Naive thymus-derived CD4-positive, alpha-beta T cell (primary cell): Measurements from ENCODE around the gene PCNP. TPM values are rescaled to one million over a fixed set of nuclear protein-coding genes. Genes with fewer than 3 reads are reported as not detected.
"Not testable (repeated sequence)": the region's sequence is repeated elsewhere in the genome, so short reads cannot be mapped to it uniquely, and the experiment has no call there.

Experiments used
- ATAC-seq: fragments of 150-1000 bp; cut with Tn5 transposase; 2 replicates; pipeline ENCODE4 v1.10.0; 2021; ENCODE audit warnings: mild to moderate bottlenecking, moderate library complexity
- CTCF ChIA-PET: fragments of 350-600 bp; sonication (Branson Sonifier 250); formaldehyde crosslinking; loops from one replicate; lab custom pipeline; 2021; ENCODE audit warnings: antibody characterized with exemption; lab: Charles Lee
- POLR2A ChIA-PET: fragments of 350-600 bp; sonication (Branson Sonifier 250); formaldehyde crosslinking; loops from one replicate; lab custom pipeline; 2021; ENCODE audit warnings: antibody characterized with exemption, inconsistent platforms; lab: Charles Lee
- DNase-seq, 9 donors: peaks; one replicate each; pipeline versions ENCODE4 v3.0.0 to v3.0.0-alpha.2; 2020 to 2022; ENCODE audit warnings: mixed read lengths in 1 of 9
- H3K27ac ChIP-seq: one replicate; pipeline ENCODE4 v1.7.0; 2013; ENCODE audit warnings: mild to moderate bottlenecking, low read depth, low read length, moderate library complexity
- H3K27me3 ChIP-seq, 2 donors: one replicate each; pipeline ENCODE4 v1.7.0; 2013; ENCODE audit warnings: low read length in 2 of 2, mild to moderate bottlenecking in 2 of 2, moderate library complexity in 2 of 2; ENCODE audit not compliant: control insufficient read depth in 2 of 2, insufficient read depth in 2 of 2
- H3K36me3 ChIP-seq, 3 experiments: 1 replicate in 2 of 3; 2 replicates in 1 of 3; pipeline ENCODE4 v1.7.0; 2013; ENCODE audit warnings: low read length in 3 of 3, mild to moderate bottlenecking in 3 of 3, moderate library complexity in 1 of 3; ENCODE audit not compliant: insufficient read depth in 3 of 3, control insufficient read depth in 2 of 3
- H3K4me1 ChIP-seq, 2 donors: one replicate each; pipeline ENCODE4 v1.7.0; 2013; ENCODE audit warnings: low read length in 2 of 2, mild to moderate bottlenecking in 2 of 2, moderate library complexity in 1 of 2; ENCODE audit not compliant: control insufficient read depth in 2 of 2, insufficient read depth in 2 of 2
- H3K4me3 ChIP-seq: 2 replicates; pipeline ENCODE4 v1.7.0; 2013; ENCODE audit warnings: mild to moderate bottlenecking, low read length
- H3K9me3 ChIP-seq, 3 experiments: 1 replicate in 2 of 3; 2 replicates in 1 of 3; pipeline ENCODE4 v1.7.0; 2013; ENCODE audit warnings: low read length in 3 of 3; ENCODE audit not compliant: control insufficient read depth in 2 of 3
- H3K27ac Mint-ChIP-seq, 9 donors: one replicate each; pipeline ENCODE4 v1.8.0; 2020 to 2022; ENCODE audit warnings: mixed read lengths in 9 of 9, mild to moderate bottlenecking in 8 of 9, moderate library complexity in 5 of 9, inconsistent platforms in 2 of 9
- H3K27me3 Mint-ChIP-seq, 5 donors: one replicate each; pipeline ENCODE4 v1.8.0; 2021 to 2022; ENCODE audit warnings: mixed read lengths in 5 of 5, mild to moderate bottlenecking in 1 of 5
- H3K36me3 Mint-ChIP-seq, 5 donors: one replicate each; pipeline ENCODE4 v1.8.0; 2020 to 2022; ENCODE audit warnings: mixed read lengths in 5 of 5, mild to moderate bottlenecking in 3 of 5, inconsistent platforms in 1 of 5
- H3K4me1 Mint-ChIP-seq, 7 donors: one replicate each; pipeline ENCODE4 v1.8.0; 2020 to 2022; ENCODE audit warnings: mixed read lengths in 7 of 7, mild to moderate bottlenecking in 3 of 7, inconsistent platforms in 1 of 7
- H3K4me3 Mint-ChIP-seq, 10 donors: one replicate each; pipeline ENCODE4 v1.8.0; 2020 to 2022; ENCODE audit warnings: mild to moderate bottlenecking in 10 of 10, mixed read lengths in 10 of 10, moderate library complexity in 6 of 10, inconsistent platforms in 2 of 10
- H3K9me3 Mint-ChIP-seq, 11 donors: one replicate each; pipeline ENCODE4 v1.8.0; 2020 to 2022; ENCODE audit warnings: mixed read lengths in 11 of 11, mild to moderate bottlenecking in 4 of 11, inconsistent platforms in 1 of 11, moderate library complexity in 1 of 11
- intact Hi-C, 2 donors: fragments of 100-400 bp; cut with micrococcal nuclease; formaldehyde crosslinking; loops; one replicate each; pipeline ENCODE4 v1.15.1; 2023
- polyA plus RNA-seq, 2 donors: library from polyadenylated mRNA; unstranded; fragments of 300-500 nt; fragmentation: Illumina TruSeq; gene quantifications; one replicate each; pipeline ENCODE4 v1.2.3, GENCODE V29; 2021
- total RNA-seq, 6 experiments: library from RNA in 5 of 6; stranded (reverse) in 5 of 6; gene quantifications; 1 replicate in 5 of 6; 2 replicates in 1 of 6; pipeline ENCODE4 v1.2.3 and lab custom pipeline; 2021 to 2026

PCNP gene
- total and polyA plus RNA-seq, 7 experiments from 2014 or later: 78.2 to 172 (median 154) TPM

DNA sequence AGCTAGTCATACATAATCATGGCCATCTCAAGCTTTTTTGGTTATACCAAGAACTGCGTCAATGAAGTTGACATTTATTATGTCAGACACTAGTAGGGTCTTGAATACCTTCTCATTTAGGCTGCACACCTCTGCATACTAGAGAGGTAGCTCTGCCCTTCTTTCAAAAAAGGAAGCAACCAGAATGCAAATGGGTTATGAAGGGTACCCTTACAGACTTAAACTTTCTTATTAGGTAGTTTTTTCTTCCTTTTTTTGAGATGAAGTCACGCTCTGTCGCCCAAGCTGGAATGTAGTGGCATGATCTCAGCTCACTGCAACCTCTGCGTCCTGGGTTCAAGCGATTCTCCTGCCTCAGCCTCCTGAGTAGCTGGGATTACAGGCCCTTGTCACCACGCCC is 3.3 kb downstream of the PCNP start:
- Mint-ChIP-seq H3K36me3 (peaks cover 7 to 22% (median 10%) of the 10 kb centered on the region in 5 donors), H3K27me3 (peaks cover 0 to 2% (median 0%) of the 10 kb centered on the region in 5 donors), H3K4me3 (peak overlapping the region in 6 of 10 donors; percentile 17 to 59 (median 40)), H3K4me1 (peaks cover 23 to 81% (median 64%) of the 10 kb centered on the region in 7 donors), H3K27ac (peak overlapping the region in 1 of 9 donors; percentile 11), H3K9me3 (no peaks in the 10 kb centered on the region)
- Histone ChIP-seq H3K36me3 (peaks cover 0 to 12% (median 0%) of the 10 kb centered on the region in 3 experiments), H3K4me1 (peaks cover 38 to 44% of the 10 kb centered on the region in 2 donors), H3K4me3 (no peak overlapping the region), H3K27ac (no peak overlapping the region), H3K9me3 (no peaks in the 10 kb centered on the region), H3K27me3 (no peaks in the 10 kb centered on the region)
- no peak for ATAC-seq
- intact Hi-C loops: loop anchor here in 1 of 2 donors (10.0 kb wide), 1 partner anchor 648 kb away; no protein-coding TSS in a partner anchor
- POLR2A ChIA-PET: interaction anchor here (1.0 to 1.4 kb wide), 2 partner anchors 16 to 59 kb away, joined by 3 to 4 read pairs; partner anchors contain the start of gene TRMT10C
- CTCF ChIA-PET: interaction anchor here (0.7 kb wide), 1 partner anchor 160 kb away, joined by 3 read pairs; no protein-coding TSS in a partner anchor
- DNase-seq: no peak

DNA sequence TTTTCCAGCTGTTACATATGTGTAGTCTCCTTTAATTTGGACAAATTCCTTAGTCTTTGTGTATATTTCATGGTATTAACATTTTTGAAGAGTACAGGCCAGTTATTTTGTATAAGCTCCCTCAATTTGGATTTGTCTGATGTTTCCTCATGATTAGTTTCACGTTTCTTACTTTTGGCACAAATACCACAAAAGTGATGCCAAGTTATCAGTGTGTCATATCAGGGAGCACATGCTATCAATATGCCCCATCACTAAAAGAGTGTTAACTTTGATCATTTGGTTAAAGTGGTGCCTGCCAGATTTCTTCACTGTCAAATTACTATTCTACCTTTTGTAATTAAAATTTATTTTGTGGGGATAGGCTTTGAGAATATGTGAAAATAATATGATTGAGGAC is 14.6 kb downstream of the PCNP start:
- Mint-ChIP-seq H3K4me3 (no peak overlapping the region), H3K27me3 (no peaks in the 10 kb centered on the region), H3K9me3 (no peaks in the 10 kb centered on the region), H3K36me3 (peaks cover 4 to 38% (median 33%) of the 10 kb centered on the region in 5 donors), H3K27ac (peak overlapping the region in 5 of 9 donors; percentile 5 to 76 (median 66)), H3K4me1 (peaks cover 15 to 55% (median 40%) of the 10 kb centered on the region in 7 donors)
- intact Hi-C loops: no loop called here
- peaks cover 11 to 55% (median 11%) of the 10 kb centered on the region in 3 experiments for H3K36me3 ChIP-seq
- no peaks in the 10 kb centered on the region for H3K4me1 ChIP-seq
- no peaks in the 10 kb centered on the region for H3K27me3 ChIP-seq
- no peak for DNase-seq
- ChIA-PET POLR2A (no interaction called here), CTCF (no interaction called here)
- no peaks in the 10 kb centered on the region for H3K9me3 ChIP-seq
- no peak for ATAC-seq
- no peak overlapping the region for H3K27ac ChIP-seq
- H3K4me3 ChIP-seq: no peak overlapping the region

GRCh38 chr3:101591071-101591470 is 17.1 kb downstream of the PCNP start:
- Mint-ChIP-seq H3K4me1 (peaks cover 11 to 37% (median 28%) of the 10 kb centered on the region in 7 donors), H3K9me3 (no peaks in the 10 kb centered on the region), H3K27me3 (no peaks in the 10 kb centered on the region), H3K4me3 (no peak overlapping the region), H3K36me3 (peaks cover 4 to 42% (median 22%) of the 10 kb centered on the region in 5 donors), H3K27ac (peak overlapping the region in 8 of 9 donors; percentile 14 to 85 (median 62))
- no peak overlapping the region for H3K4me3 ChIP-seq
- CTCF ChIA-PET: no interaction called here
- H3K36me3 ChIP-seq: peaks cover 5 to 51% (median 8%) of the 10 kb centered on the region in 3 experiments
- no peaks in the 10 kb centered on the region for H3K27me3 ChIP-seq
- peak; percentile 40 for ATAC-seq
- intact Hi-C loops: loop anchor here in 1 of 2 donors (5.0 kb wide), 1 partner anchor 46 kb away; no protein-coding TSS in a partner anchor
- peak in 1 of 9 donors; percentile 7 for DNase-seq
- no peaks in the 10 kb centered on the region for H3K4me1 ChIP-seq
- peak overlapping the region; percentile 1 for H3K27ac ChIP-seq
- no peaks in the 10 kb centered on the region for H3K9me3 ChIP-seq
- POLR2A ChIA-PET: interaction anchor here (0.7 kb wide), 1 partner anchor 10 kb away, joined by 3 read pairs; no protein-coding TSS in a partner anchor

- intact Hi-C loops: no loop called here
- no peaks in the 10 kb centered on the region for H3K27me3 Mint-ChIP-seq
- H3K4me1 ChIP-seq: no peaks in the 10 kb centered on the region
- no peak for DNase-seq
- H3K9me3 Mint-ChIP-seq: peaks cover 0 to 2% (median 0%) of the 10 kb centered on the region in 11 donors
- ChIA-PET CTCF (no interaction called here), POLR2A (no interaction called here)
- no peaks in the 10 kb centered on the region for H3K9me3 ChIP-seq
- peaks cover 0 to 15% (median 4%) of the 10 kb centered on the region in 5 donors for H3K36me3 Mint-ChIP-seq
- H3K27ac ChIP-seq: no peak overlapping the region
- no peak overlapping the region for H3K4me3 Mint-ChIP-seq
- H3K4me1 Mint-ChIP-seq: peaks cover 0 to 4% (median 0%) of the 10 kb centered on the region in 7 donors
- no peak overlapping the region for H3K4me3 ChIP-seq
- H3K27ac Mint-ChIP-seq: peak overlapping the region in 2 of 9 donors; percentile 7 to 22
- no peak for ATAC-seq
- no peaks in the 10 kb centered on the region for H3K36me3 ChIP-seq
- H3K27me3 ChIP-seq: no peaks in the 10 kb centered on the region
These were observed 28.8 kb downstream of the PCNP start for GRCh38 chr3:101602731-101603130.

DNA sequence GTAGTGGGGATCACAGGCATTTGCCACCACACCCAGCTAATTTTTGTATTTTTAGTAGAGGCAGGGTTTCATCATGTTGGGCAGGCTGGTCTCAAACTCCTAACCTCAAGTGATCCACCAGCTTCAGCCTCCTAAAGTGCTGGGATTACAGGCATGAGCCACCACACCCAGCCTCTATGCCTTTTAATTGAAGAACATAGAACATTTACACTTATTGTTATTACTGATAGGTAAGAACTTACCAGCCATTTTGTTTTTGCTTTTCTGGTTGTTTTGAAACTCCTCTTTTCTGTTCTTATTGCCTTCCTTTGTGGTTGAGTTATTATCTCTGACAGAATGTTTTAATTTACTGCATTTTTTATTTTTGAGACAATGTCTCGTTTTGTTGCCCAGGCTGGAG is 29.2 kb downstream of the PCNP start:
- no peaks in the 10 kb centered on the region for H3K36me3 ChIP-seq
- Mint-ChIP-seq H3K27me3 (no peaks in the 10 kb centered on the region), H3K4me3 (no peak overlapping the region), H3K9me3 (peaks cover 0 to 2% (median 0%) of the 10 kb centered on the region in 11 donors), H3K4me1 (peaks cover 0 to 2% (median 0%) of the 10 kb centered on the region in 7 donors), H3K27ac (no peak overlapping the region), H3K36me3 (peaks cover 0 to 15% (median 4%) of the 10 kb centered on the region in 5 donors)
- no peak for ATAC-seq
- H3K9me3 ChIP-seq: no peaks in the 10 kb centered on the region
- H3K4me3 ChIP-seq: no peak overlapping the region
- intact Hi-C loops: no loop called here
- ChIA-PET POLR2A (no interaction called here), CTCF (no interaction called here)
- no peaks in the 10 kb centered on the region for H3K27me3 ChIP-seq
- no peak for DNase-seq
- no peak overlapping the region for H3K27ac ChIP-seq
- H3K4me1 ChIP-seq: no peaks in the 10 kb centered on the region

GRCh38 chr3:101605398-101605797 is 31.4 kb downstream of the PCNP start:
- ATAC-seq, H3K4me1 Mint-ChIP-seq, CTCF ChIA-PET, H3K27me3 ChIP-seq, POLR2A ChIA-PET, H3K4me3 Mint-ChIP-seq, H3K27ac ChIP-seq, H3K4me3 ChIP-seq, H3K27me3 Mint-ChIP-seq, H3K4me1 ChIP-seq, H3K9me3 ChIP-seq, H3K36me3 ChIP-seq, intact Hi-C loops, H3K27ac Mint-ChIP-seq, DNase-seq, H3K9me3 Mint-ChIP-seq: not testable (repeated sequence)
- H3K36me3 Mint-ChIP-seq: peaks cover 0 to 13% (median 4%) of the 10 kb centered on the region in 5 donors

DNA sequence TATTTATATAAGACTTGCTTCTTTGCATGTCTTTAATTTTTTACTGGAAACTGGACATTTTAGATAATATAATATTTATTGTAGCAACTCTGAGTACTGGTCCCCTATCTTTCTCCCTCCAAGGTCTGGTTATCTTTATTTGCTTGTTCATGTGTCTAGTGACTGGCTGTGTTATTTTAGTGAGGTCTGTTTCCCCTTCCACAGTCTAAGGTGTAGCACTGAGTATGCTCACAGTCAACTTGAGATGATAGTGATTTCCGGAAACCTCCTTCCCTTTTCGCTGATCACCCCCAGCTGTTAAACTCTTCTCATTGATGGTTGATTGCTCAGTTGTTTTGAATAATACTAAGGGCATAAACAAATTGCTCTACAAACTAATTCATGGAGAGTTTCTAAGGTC is 37.0 kb downstream of the PCNP start:
- Histone ChIP-seq H3K4me1 (no peaks in the 10 kb centered on the region), H3K4me3 (no peak overlapping the region), H3K27ac (no peak overlapping the region), H3K36me3 (no peaks in the 10 kb centered on the region), H3K9me3 (no peaks in the 10 kb centered on the region), H3K27me3 (no peaks in the 10 kb centered on the region)
- Mint-ChIP-seq H3K27ac (no peak overlapping the region), H3K36me3 (peaks cover 0 to 3% (median 0%) of the 10 kb centered on the region in 5 donors), H3K4me3 (no peak overlapping the region), H3K9me3 (no peaks in the 10 kb centered on the region), H3K4me1 (no peaks in the 10 kb centered on the region), H3K27me3 (no peaks in the 10 kb centered on the region)
- DNase-seq: no peak
- intact Hi-C loops: no loop called here
- no peak for ATAC-seq
- ChIA-PET CTCF (no interaction called here), POLR2A (interaction anchor here (0.7 kb wide), 1 partner anchor 12 kb away, joined by 3 read pairs; no protein-coding TSS in a partner anchor)
